ENCODE data around the gene ZC3HAV1. TPM values are rescaled to one million over a fixed set of nuclear protein-coding genes. Genes with fewer than 3 reads are reported as not detected.

ZC3HAV1 gene
- total and polyA plus RNA-seq, 2 of the 4 experiments (the other 2 are of a cell fraction): 9.9 to 22.4 TPM

GRCh38 chr7:139066315-139066714 lies 43.2 kb downstream of the ZC3HAV1 start:
- DNase-seq: no peak
- no peak overlapping the region for H3K23ac ChIP-seq (ENCODE audit: low read depth, low read length)
- CTCF ChIA-PET: interaction anchor here (0.6 to 3.0 kb wide), 2 partner anchors 9 to 162 kb away, joined by 3 to 14 read pairs; no protein-coding TSS in a partner anchor
- H3K9me3 ChIP-seq (ENCODE audit: control insufficient read depth, insufficient read depth, low read length): peaks cover 2% of the 10 kb centered on the region; the same call in 1 of the 2 replicates
- no peak overlapping the region for H4K91ac ChIP-seq (ENCODE audit: insufficient read depth, low read depth, low read length)
- in situ Hi-C loops (cut with MboI; ENCODE audit: low sequenced_read_pairs) (no loop called here), dilution Hi-C loops (cut with HindIII; ENCODE audit: low sequenced_read_pairs, unreplicated experiment) (no loop called here), intact Hi-C loops (cut with micrococcal nuclease) (no loop called here)
- no peak overlapping the region for H3K4me2 ChIP-seq (ENCODE audit: low read depth, low read length)
- H3K14ac ChIP-seq (replicated peaks; ENCODE audit: low read depth, low read length): no peak overlapping the region
- H2BK120ac ChIP-seq (ENCODE audit: low read depth, low read length): no peak overlapping the region
- no peak overlapping the region for H2AFZ ChIP-seq (replicated peaks; ENCODE audit: low read length, poor library complexity)
- TF ChIP-seq RFX5 (IDR thresholded peaks at IDR 0.05; ENCODE audit: low read depth, low read length) (no peak), POLR2A (IDR thresholded peaks at IDR 0.05; ENCODE audit: low read depth, low read length) (no peak)
- H3K36me3 ChIP-seq (ENCODE audit: control insufficient read depth, insufficient read depth, low read length): peaks cover 23% of the 10 kb centered on the region
- H2BK20ac ChIP-seq (ENCODE audit: low read depth, low read length): no peak overlapping the region
- H3K4ac ChIP-seq (ENCODE audit: low read depth, low read length): no peak overlapping the region
- BruUV-seq (replicated peaks): no TSS peak
- no peak overlapping the region for H2BK15ac ChIP-seq (ENCODE audit: low read depth, low read length)
- no peak overlapping the region for H3K56ac ChIP-seq (ENCODE audit: extremely low read depth, insufficient read depth, low read length)
- H3K9ac ChIP-seq (ENCODE audit: low read depth, low read length): no peak overlapping the region
- 63% methylated on average over 2 of the region's 9 CpGs; no CpG with 5 or more reads in 1 of the 2 experiments for WGBS, 2 experiments (ENCODE audit: extremely low coverage in 2 of 2, insufficient read length in 1 of 2)
- H3K79me1 ChIP-seq (ENCODE audit: low read depth in 1 of 2, low read length in 2 of 2): no peaks in the 10 kb centered on the region; a peak in 1 of 4 replicates
- no peak overlapping the region for H3K18ac ChIP-seq (ENCODE audit: low read depth, low read length)
- no peak overlapping the region for H3K4me3 ChIP-seq (ENCODE audit: insufficient read depth, low read depth, low read length)
- POLR2A ChIA-PET (ENCODE audit: unreplicated experiment): no interaction called here
- no peak overlapping the region for H3K27ac ChIP-seq (ENCODE audit: insufficient read depth, low read length)
- no peak overlapping the region for H2BK5ac ChIP-seq (ENCODE audit: low read depth, low read length, poor library complexity, severe bottlenecking)
- H4K8ac ChIP-seq (ENCODE audit: low read depth in 2 of 2, low read length in 2 of 2): no peak overlapping the region
- no peak overlapping the region for H2AK9ac ChIP-seq (replicated peaks; ENCODE audit: low read depth, low read length, poor library complexity)
- H2AK5ac ChIP-seq (ENCODE audit: low read depth, low read length): no peak overlapping the region
- H4K20me1 ChIP-seq (ENCODE audit: insufficient read depth, low read length): no peaks in the 10 kb centered on the region
- H3K4me1 ChIP-seq (ENCODE audit: control insufficient read depth, insufficient read depth, low read length): no peaks in the 10 kb centered on the region
- H3K9me1 ChIP-seq (ENCODE audit: insufficient read depth, low read length): no peaks in the 10 kb centered on the region
- H3K27me3 ChIP-seq (ENCODE audit: control insufficient read depth, insufficient read depth, low read length): no peaks in the 10 kb centered on the region
- ATAC-seq (ENCODE audit: low read depth): no peak
- H4K5ac ChIP-seq (ENCODE audit: low read depth, low read length): no peak overlapping the region
